ENCODE data around the gene SLC6A17. TPM values are rescaled to one million over a fixed set of nuclear protein-coding genes. Genes with fewer than 3 reads are reported as not detected.

The SLC6A17 gene
- total RNA-seq = under 1 TPM; 0.05 to 0.18 TPM

DNA sequence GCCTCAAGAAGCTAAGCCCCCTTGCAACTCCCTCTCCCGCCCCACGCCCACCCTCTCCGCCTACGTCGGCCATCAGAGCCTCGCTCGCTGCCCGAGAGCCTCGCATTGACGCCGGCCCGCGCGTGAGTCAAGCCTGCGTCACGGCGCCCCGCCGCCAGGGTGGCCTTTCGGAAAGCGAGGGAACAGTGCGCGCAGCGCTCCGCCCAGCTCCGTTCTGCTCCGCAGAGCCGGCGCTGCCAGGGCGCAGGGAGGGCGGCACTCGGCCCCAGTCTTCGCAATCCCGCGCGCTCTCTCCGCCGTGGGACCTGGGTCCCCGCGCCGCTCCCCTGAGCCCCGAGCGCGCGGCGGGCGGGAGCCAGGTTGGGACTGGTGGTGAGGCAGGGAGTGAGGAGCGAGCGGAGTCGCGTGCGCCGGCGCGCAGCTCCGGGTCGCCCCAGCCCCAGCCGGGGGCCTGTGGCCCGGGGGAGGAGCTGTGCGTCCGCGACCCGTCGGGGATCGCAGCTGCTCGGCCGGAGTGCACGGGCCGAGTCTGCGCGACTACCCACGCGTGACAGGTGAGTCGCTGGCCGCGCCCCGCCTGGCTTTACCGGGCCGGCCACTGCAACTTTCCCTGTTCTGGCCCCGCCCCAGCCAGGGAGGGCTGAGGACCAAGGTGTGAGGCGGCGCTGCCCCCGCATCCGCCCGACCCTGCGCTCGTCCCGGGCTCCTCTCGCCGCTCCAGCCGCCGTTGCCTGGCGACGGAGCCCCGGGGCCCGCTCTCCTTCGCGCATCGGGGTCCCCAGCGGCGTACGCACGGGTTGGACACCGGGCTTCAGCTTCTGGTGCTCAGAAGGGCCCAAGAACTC lies at the start of gene SLC6A17:
SLC6A17 (plus strand) TSS at position 165 of the 845 bp plus-strand sequence. CDS start 16,436 bp downstream, outside the sequence.
- ATAC-seq = peak; percentile 88
- H3K9me3 Mint-ChIP-seq = no peaks in the 10 kb centered on the region
- intact Hi-C loops (cut with micrococcal nuclease) = no loop called here
- TF ChIP-seq, protein P1, sequence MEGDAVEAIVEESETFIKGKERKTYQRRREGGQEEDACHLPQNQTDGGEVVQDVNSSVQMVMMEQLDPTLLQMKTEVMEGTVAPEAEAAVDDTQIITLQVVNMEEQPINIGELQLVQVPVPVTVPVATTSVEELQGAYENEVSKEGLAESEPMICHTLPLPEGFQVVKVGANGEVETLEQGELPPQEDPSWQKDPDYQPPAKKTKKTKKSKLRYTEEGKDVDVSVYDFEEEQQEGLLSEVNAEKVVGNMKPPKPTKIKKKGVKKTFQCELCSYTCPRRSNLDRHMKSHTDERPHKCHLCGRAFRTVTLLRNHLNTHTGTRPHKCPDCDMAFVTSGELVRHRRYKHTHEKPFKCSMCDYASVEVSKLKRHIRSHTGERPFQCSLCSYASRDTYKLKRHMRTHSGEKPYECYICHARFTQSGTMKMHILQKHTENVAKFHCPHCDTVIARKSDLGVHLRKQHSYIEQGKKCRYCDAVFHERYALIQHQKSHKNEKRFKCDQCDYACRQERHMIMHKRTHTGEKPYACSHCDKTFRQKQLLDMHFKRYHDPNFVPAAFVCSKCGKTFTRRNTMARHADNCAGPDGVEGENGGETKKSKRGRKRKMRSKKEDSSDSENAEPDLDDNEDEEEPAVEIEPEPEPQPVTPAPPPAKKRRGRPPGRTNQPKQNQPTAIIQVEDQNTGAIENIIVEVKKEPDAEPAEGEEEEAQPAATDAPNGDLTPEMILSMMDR (IDR thresholded peaks at IDR 0.05) = no peak
- DNase-seq = peak; percentile 69
- H3K4me1 Mint-ChIP-seq (ENCODE audit: low read depth) = peaks cover 3% of the 10 kb centered on the region
- ChIA-PET CTCF (interaction anchor here (1.7 to 2.4 kb wide), 3 partner anchors 16 to 97 kb away, joined by 4 to 5 read pairs (median 5); no protein-coding TSS in a partner anchor), POLR2A (interaction anchor here (0.8 kb wide), 1 partner anchor 26 kb away, joined by 3 read pairs; no protein-coding TSS in a partner anchor)
- no peak within 1 kb of the TSS for H3K27ac Mint-ChIP-seq
- H3K4me3 Mint-ChIP-seq = no peak within 1 kb of the TSS
- peaks cover 45% of the 10 kb centered on the region for H3K27me3 Mint-ChIP-seq
- H3K36me3 Mint-ChIP-seq (ENCODE audit: low read depth) = no peaks in the 10 kb centered on the region

DNA sequence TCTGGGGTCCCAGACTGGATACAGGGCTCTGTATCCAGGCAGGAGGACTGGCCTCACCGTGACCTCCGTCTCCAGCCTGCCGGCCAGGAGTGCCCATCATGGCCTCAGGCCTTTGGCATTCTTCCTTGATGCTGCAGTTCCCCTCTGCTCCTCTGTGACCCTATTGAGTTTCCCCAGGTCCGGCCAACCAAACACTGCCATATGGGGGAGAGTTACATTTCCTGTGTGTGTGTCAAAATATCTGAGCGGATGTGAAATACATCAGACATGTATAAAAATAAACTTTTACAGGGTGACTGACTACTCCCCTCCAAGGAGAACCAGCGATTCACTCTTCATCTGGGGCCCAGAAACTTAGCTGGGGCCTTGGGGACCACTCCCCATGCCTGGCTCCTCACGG lies 48.2 kb upstream of the SLC6A17 start:
- ATAC-seq = no peak
- no peak for DNase-seq
- H3K4me1 Mint-ChIP-seq (ENCODE audit: low read depth) = no peaks in the 10 kb centered on the region
- POLR2A ChIA-PET = interaction anchor here (0.9 kb wide), 1 partner anchor 7 kb away, joined by 3 read pairs; no protein-coding TSS in a partner anchor
- CTCF ChIA-PET = interaction anchor here (1.5 to 19.4 kb wide), 6 partner anchors 10 to 48 kb away, joined by 4 to 251 read pairs (median 59); partner anchors contain the start of gene UBL4B
- no peaks in the 10 kb centered on the region for H3K9me3 Mint-ChIP-seq
- no peak overlapping the region for H3K27ac Mint-ChIP-seq
- no peaks in the 10 kb centered on the region for H3K36me3 Mint-ChIP-seq (ENCODE audit: low read depth)
- no peak overlapping the region for H3K4me3 Mint-ChIP-seq
- TF ChIP-seq, protein P1 (IDR thresholded peaks at IDR 0.05) = no peak
- H3K27me3 Mint-ChIP-seq = no peaks in the 10 kb centered on the region
- intact Hi-C loops (cut with micrococcal nuclease) = no loop called here

DNA sequence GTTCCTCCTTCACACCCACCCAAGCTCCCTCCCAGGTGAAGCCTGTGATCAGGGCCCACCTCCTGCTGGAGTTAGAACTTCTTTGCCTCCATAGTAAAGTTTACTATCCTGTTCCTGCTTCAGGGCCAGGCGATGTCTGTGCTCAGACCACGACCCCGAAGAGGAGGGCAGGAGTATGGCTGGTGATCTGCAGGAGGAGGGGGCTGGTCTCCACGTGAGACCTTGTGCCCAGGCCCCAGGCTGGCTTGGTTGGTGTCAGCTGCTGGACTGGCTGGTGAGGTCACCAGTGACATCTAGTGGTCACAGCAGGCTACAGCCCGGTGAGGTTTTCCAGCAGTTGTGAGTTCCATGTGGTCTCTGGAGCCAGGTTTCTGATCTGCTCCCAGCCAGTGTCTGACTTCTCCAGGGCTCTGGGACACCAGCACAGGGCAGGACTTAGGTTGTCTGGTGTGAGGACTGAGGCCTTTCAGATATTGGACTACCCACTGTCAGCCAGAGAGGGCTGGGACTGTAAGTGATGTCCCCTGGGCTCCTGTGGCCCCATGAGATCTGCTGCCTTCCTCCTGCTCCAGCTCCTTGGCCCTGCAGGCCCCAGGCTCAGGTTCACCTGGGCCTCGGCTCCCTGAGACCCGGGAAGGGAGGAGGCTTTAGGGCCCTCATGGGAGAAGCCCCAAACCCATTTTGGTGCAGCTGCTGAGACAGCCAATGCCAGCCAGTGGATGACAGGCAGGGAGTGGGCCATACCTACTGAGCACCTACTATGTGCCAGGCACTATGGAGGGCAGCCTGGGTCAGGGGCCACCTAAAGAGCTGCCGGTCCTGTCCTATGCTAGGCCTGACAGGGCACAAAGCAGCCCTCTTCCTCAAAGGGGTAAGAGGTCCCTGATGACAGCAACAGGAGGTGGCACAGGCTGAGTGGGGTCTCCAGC lies 44.0 kb upstream of the SLC6A17 start:
- Mint-ChIP-seq H3K27me3 (peaks cover 5% of the 10 kb centered on the region), H3K9me3 (no peaks in the 10 kb centered on the region), H3K36me3 (ENCODE audit: low read depth) (no peaks in the 10 kb centered on the region), H3K4me3 (no peak overlapping the region), H3K4me1 (ENCODE audit: low read depth) (no peaks in the 10 kb centered on the region), H3K27ac (no peak overlapping the region)
- peak; percentile 69 for DNase-seq
- intact Hi-C loops (cut with micrococcal nuclease) = loop anchor here (5.0 kb wide), 1 partner anchor 54 kb away; no protein-coding TSS in a partner anchor
- POLR2A ChIA-PET = interaction anchor here (0.6 kb wide), 1 partner anchor 19 kb away, joined by 3 read pairs; no protein-coding TSS in a partner anchor
- TF ChIP-seq, protein P1 (IDR thresholded peaks at IDR 0.05) = peak; percentile 82
- CTCF ChIA-PET = interaction anchor here (0.5 to 19.4 kb wide), 29 partner anchors 9 to 354 kb away, joined by 3 to 251 read pairs (median 5); partner anchors contain the start of genes AHCYL1 and STRIP1
- peak; percentile 94 for ATAC-seq

DNA sequence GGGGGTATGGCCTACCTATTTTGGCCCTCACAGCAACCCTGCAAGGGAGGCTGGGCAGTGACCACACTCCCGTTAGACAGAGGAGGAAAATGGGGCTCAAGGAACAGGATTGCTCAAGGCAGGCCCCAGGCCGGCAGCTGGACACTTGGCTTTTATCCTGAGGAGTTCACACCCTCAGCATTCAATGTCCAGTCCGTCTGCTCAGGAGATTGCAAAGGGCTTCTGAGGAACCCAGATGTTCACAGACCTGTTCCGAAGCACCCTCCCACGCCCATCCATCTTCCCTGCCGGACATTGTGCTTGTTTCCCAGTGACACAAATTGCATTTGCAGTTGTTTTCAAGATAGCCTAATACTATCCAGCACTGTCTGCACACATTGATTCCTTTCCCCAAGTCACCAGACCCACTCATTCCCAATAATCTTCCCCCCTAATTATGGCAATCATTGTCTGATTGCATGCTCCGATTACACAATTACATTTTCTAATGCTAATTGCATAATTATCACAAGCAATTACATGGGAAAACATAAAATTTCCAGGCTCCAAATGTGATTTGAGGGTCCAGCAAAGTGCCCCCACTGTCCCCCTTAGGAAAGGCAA lies 42.3 kb upstream of the SLC6A17 start:
- no peak overlapping the region for H3K4me3 Mint-ChIP-seq
- no peaks in the 10 kb centered on the region for H3K4me1 Mint-ChIP-seq (ENCODE audit: low read depth)
- CTCF ChIA-PET = interaction anchor here (1.9 to 19.4 kb wide), 4 partner anchors 8 to 54 kb away, joined by 6 to 251 read pairs (median 59); no protein-coding TSS in a partner anchor
- no peaks in the 10 kb centered on the region for H3K36me3 Mint-ChIP-seq (ENCODE audit: low read depth)
- peaks cover 8% of the 10 kb centered on the region for H3K27me3 Mint-ChIP-seq
- H3K9me3 Mint-ChIP-seq = no peaks in the 10 kb centered on the region
- intact Hi-C loops (cut with micrococcal nuclease) = loop anchor here (5.0 kb wide), 1 partner anchor 56 kb away; no protein-coding TSS in a partner anchor
- H3K27ac Mint-ChIP-seq = no peak overlapping the region
- DNase-seq = no peak
- ATAC-seq = no peak
- TF ChIP-seq, protein P1 (IDR thresholded peaks at IDR 0.05) = no peak
- POLR2A ChIA-PET = no interaction called here

Data from activated CD8-positive, alpha-beta T cell treated with anti-CD3 and anti-CD28 coated beads for 36 hours (primary cell).